Tibial artery (tissue), 4 donors: ENCODE results near the gene ATF3.

Experiments used
- DNase-seq, 2 donors: peaks; one replicate each; pipeline ENCODE4 v3.0.0-alpha.2; 2019
- H3K27ac ChIP-seq, 2 donors: fragments of 200-600 bp; sonication (generic) in 1 of 2; 1 replicate in 1 of 2; 2 replicates in 1 of 2; pipeline ENCODE4 v1.5.1; 2018 to 2019; ENCODE audit warnings: mild to moderate bottlenecking in 1 of 2
- H3K27me3 ChIP-seq, 2 donors: fragments of 200-600 bp; sonication (generic) in 1 of 2; one replicate each; pipeline versions ENCODE4 v1.5.1 to v1.6.0; 2016 to 2019
- H3K36me3 ChIP-seq, 3 donors: fragments of 200-600 bp; sonication (generic) in 2 of 3; one replicate each; pipeline ENCODE4 v1.5.1; 2016 to 2019; ENCODE audit warnings: mild to moderate bottlenecking in 2 of 3
- H3K4me1 ChIP-seq, 4 donors: fragments of 200-600 bp; sonication (generic) in 2 of 4; 1 replicate in 3 of 4; 2 replicates in 1 of 4; pipeline ENCODE4 v1.5.1; 2016 to 2019
- H3K4me3 ChIP-seq, 2 donors: fragments of 200-600 bp; sonication (generic) in 1 of 2; 1 replicate in 1 of 2; 2 replicates in 1 of 2; pipeline ENCODE4 v1.5.1; 2018 to 2019; ENCODE audit warnings: mild to moderate bottlenecking in 2 of 2
- H3K9me3 ChIP-seq, 3 donors: fragments of 200-600 bp; sonication (generic) in 1 of 3; one replicate each; pipeline ENCODE4 v1.5.1; 2016 to 2019
- intact Hi-C: fragments of 100-400 bp; cut with DNase I; formaldehyde crosslinking; loops from one replicate; pipeline ENCODE4 v1.15.0; 2023; ENCODE audit warnings: low total_unique reads
- TF ChIP-seq, protein P1 (sequence below), 2 experiments: fragments of 200-600 bp in 1 of 2; fragments of 450-650 bp in 1 of 2; IDR thresholded peaks; one replicate each; pipeline ENCODE4 v1.5.1; 2017 to 2019; ENCODE audit warnings: antibody characterized with exemption in 2 of 2, mild to moderate bottlenecking in 1 of 2, moderate library complexity in 1 of 2

Gene ATF3

DNA sequence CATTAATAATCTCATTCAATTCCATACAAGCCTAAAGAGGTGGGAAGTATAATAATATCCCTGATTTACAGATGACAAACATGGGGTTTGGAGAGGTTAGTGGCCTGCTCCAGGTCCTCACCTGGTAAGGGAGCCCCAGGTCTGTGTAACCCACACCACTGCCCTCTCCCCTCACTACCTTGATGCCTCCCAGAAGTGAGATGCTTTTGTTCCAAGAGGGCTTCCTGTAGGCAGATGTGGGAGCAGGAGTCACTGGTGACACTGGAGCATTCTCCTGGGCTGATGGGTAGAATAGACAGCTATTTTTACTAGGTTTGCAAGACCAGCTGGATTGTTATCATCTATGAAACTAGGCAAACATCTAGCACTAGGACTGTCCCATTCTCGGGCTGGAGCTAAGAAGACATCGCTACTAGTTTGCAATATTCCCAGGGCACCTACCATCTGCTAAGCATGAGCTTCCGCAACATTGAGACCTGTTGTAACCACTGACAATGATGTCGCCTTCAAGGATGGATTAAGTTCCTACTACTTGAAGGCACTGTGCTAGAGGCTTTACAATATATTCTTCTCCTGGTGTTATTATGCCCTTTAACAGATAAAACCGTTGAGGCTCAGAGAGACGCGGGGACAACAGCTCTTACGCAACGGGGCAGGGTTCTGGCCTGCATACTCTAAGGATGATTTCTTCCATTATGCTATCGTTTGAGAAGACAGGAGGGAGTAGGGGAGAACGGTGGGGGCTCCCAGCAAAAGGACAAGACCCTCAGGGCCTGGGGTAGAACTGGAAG is 56.0 kb downstream of the ATF3 start:
- no peaks in the 10 kb centered on the region for H3K9me3 ChIP-seq
- H3K4me1 ChIP-seq: peaks cover 0 to 25% (median 7%) of the 10 kb centered on the region in 4 donors
- H3K36me3 ChIP-seq: no peaks in the 10 kb centered on the region
- H3K27ac ChIP-seq: peak overlapping the region in 1 of 2 donors; percentile 49
- H3K27me3 ChIP-seq: no peaks in the 10 kb centered on the region
- intact Hi-C loops: loop anchor here (10.0 kb wide), 1 partner anchor 120 kb away; no protein-coding TSS in a partner anchor
- no peak overlapping the region for H3K4me3 ChIP-seq
- TF ChIP-seq, protein P1, sequence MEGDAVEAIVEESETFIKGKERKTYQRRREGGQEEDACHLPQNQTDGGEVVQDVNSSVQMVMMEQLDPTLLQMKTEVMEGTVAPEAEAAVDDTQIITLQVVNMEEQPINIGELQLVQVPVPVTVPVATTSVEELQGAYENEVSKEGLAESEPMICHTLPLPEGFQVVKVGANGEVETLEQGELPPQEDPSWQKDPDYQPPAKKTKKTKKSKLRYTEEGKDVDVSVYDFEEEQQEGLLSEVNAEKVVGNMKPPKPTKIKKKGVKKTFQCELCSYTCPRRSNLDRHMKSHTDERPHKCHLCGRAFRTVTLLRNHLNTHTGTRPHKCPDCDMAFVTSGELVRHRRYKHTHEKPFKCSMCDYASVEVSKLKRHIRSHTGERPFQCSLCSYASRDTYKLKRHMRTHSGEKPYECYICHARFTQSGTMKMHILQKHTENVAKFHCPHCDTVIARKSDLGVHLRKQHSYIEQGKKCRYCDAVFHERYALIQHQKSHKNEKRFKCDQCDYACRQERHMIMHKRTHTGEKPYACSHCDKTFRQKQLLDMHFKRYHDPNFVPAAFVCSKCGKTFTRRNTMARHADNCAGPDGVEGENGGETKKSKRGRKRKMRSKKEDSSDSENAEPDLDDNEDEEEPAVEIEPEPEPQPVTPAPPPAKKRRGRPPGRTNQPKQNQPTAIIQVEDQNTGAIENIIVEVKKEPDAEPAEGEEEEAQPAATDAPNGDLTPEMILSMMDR (IDR thresholded peaks at IDR 0.05): no peak
- no peak for DNase-seq

DNA sequence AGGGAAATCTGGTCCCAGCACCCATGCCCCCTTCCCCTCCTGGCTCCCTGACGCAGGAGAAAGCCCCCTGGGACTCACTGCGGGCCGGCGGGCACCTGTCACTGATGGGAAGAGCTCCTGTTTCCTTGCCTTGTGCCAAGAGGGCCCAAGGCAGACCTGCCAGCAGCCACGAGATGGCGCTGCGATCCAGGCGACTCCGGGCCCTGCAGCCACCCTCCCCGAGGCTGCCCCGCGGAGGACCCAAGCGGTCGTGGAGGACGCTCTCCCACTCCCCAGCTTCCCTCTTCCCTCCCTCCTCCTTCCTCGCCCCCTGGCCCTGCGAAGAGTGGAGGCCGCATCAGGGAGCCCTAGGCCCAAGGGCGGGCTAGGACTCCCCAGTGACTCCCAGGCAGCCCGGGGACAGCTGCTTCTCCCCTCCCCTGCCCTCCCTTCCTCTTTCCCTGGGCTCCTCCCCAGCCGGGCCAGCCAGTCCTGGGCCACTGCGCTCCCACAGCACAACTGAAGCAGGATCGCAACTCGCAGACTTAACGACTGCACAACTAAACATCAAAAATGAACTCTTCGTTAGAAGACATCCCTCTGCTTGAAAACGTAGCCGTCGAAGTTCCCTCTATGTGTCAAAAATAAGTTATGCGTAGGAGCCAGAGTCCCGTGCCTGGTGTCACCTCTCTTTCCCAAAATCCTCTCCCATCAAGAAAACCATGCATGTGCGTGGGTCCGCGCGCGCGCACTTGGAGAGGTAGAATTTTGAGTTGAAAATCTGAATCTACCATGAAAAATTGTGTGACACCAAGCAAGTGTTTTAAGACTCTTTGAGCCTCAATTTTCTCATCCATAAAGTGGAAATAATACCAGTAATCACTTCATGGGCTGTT is 56.9 kb downstream of the ATF3 start:
- peak; percentile 81 to 89 for DNase-seq
- intact Hi-C loops: loop anchor here (10.0 kb wide), 1 partner anchor 119 kb away; no protein-coding TSS in a partner anchor
- TF ChIP-seq, protein P1 (IDR thresholded peaks at IDR 0.05): peak; percentile 93 to 96

DNA sequence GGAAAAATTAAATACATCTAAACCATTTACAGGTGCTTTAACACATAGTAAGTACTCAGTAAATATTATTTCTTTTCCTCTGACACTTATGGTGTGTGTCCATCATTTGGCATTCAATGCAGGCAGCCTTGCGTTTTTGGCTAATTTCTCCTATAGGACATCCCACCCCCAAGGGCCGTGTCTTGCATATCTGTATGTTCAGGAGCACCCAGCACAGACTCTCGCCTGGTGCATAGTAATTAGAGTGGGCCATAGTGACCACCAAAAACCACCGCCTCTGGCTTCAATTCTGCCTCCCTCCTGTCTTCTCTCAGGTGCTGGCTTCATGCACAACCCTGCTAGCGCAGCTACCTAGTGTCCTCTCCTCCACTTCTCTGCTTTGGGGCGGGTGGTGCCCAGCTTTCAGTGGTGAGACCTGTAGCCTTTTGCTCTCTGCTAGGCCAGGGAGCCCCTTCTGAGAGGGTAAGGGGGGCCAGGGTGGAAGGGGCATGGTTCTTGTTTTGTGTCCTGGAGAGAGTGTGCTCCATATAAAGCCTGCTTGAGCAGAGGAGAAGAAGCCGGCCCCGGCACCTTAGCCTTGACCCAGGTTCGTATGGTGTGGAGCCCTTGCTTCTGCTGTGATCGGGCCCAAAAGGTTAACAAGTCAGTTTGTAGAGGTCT is 57.7 kb downstream of the ATF3 start:
- H3K36me3 ChIP-seq: no peaks in the 10 kb centered on the region
- no peak overlapping the region for H3K4me3 ChIP-seq
- intact Hi-C loops: loop anchor here (10.0 kb wide), 1 partner anchor 119 kb away; no protein-coding TSS in a partner anchor
- no peak for DNase-seq
- H3K27me3 ChIP-seq: no peaks in the 10 kb centered on the region
- no peak overlapping the region for H3K27ac ChIP-seq
- H3K4me1 ChIP-seq: peaks cover 0 to 25% (median 7%) of the 10 kb centered on the region in 4 donors
- TF ChIP-seq, protein P1 (IDR thresholded peaks at IDR 0.05): no peak
- no peaks in the 10 kb centered on the region for H3K9me3 ChIP-seq

More for the DNA sequence above, 56.9 kb downstream of the ATF3 start:
- H3K27me3 ChIP-seq: no peaks in the 10 kb centered on the region
- no peaks in the 10 kb centered on the region for H3K36me3 ChIP-seq
- peaks cover 0 to 25% (median 7%) of the 10 kb centered on the region in 4 donors for H3K4me1 ChIP-seq
- H3K27ac ChIP-seq: peak overlapping the region; percentile 49 to 57
- no peaks in the 10 kb centered on the region for H3K9me3 ChIP-seq
- peak overlapping the region; percentile 54 to 60 for H3K4me3 ChIP-seq

DNA sequence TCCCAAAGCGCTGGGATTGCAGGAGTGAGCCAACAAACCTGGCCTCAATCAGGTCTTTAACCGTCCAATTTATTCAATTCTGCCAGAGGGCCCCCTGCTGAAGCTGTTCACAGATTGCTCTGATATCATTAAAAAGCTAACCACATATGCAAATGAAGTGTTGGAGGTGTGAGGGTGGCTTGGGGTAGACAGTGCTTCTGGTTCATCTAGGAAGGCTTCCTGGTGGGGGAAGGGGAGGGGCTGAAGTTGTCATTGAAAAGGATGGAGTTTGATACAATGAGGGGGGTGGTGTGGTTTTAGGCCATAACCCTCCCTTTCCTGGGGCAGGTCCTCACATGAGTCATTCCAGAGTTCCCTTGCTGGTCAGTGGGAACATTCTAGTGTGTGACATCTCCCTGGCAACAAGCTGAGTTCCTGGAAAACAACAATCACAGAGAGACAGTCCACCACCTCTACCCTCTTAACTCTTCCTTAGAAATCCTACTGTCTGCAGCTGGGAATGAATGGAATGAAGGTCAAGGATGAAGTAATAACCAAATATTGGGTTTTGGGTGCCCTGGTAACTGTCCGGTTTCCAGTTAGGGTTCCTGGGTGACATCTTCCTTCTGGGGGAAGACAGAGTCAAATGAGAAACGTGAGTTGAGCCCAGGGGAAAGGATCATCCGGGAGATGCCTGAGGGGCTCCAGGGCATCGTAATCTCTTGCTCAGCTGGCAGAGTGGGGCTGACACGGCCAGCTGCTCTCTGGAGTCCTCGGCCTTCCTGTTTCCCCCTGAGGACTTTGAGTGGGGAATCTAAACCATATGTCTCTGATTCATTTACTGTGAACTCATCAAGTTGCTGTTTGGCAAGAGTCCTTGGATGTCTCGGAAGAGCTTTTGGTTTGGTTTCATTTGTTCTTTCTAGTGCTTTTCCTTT is 58.9 kb downstream of the ATF3 start:
- Histone ChIP-seq H3K27ac (peak overlapping the region; percentile 25 to 71), H3K27me3 (no peaks in the 10 kb centered on the region), H3K9me3 (no peaks in the 10 kb centered on the region), H3K4me1 (peaks cover 0 to 25% (median 7%) of the 10 kb centered on the region in 4 donors), H3K4me3 (no peak overlapping the region), H3K36me3 (no peaks in the 10 kb centered on the region)
- TF ChIP-seq, protein P1 (IDR thresholded peaks at IDR 0.05): no peak
- intact Hi-C loops: loop anchor here (10.0 kb wide), 1 partner anchor 117 kb away; no protein-coding TSS in a partner anchor
- DNase-seq: peak in 1 of 2 donors; percentile 65
